ENCODE results near the gene STBD1.
"Not testable (repeated sequence)": the region's sequence is repeated elsewhere in the genome, so short reads cannot be mapped to it uniquely, and the experiment has no call there.

GRCh38 chr4:76359881-76360466, 53.4 kb downstream of the STBD1 start:
- TF ChIP-seq CTCF (IDR thresholded peaks at IDR 0.05; ENCODE audit: poor library complexity); EZH2 (IDR thresholded peaks at IDR 0.05; ENCODE audit: borderline replicate concordance): not testable (repeated sequence)
